ENCODE measurements around the gene MICAL2. TPM values are rescaled to one million over a fixed set of nuclear protein-coding genes. Genes with fewer than 3 reads are reported as not detected.
A peak's percentile ranks its signal among the peaks of the same experiment; 100 is the strongest.

MICAL2 gene
- total and polyA plus RNA-seq, 2 of the 13 experiments (the other 11 are each of a cell fraction or from before 2014, with no cell fraction given), result 0.78 to 1.1 TPM

GRCh38 chr11:12235947-12236743, 125.8 kb downstream of the MICAL2 start (continued):
- TF ChIP-seq ZNF687 (CRISPR knock-in tag; IDR thresholded peaks at IDR 0.05) (peak; percentile 39), ZFX (CRISPR knock-in tag; IDR thresholded peaks at IDR 0.05; ENCODE audit: low read depth) (0 out of 2 replicates have a peak, but pooled peaks have one; percentile 21), RAD21 (CRISPR knock-in tag; IDR thresholded peaks at IDR 0.05) (peak; percentile 58), FOXC1 (CRISPR knock-in tag; IDR thresholded peaks at IDR 0.05; ENCODE audit: borderline replicate concordance) (no peak), CTCF (CRISPR knock-in tag; IDR thresholded peaks at IDR 0.05) (peak; percentile 69)
